Measurements from ENCODE around the gene RBM23.
"Not testable (repeated sequence)": the region's sequence is repeated elsewhere in the genome, so short reads cannot be mapped to it uniquely, and the experiment has no call there.

The RBM23 gene

DNA sequence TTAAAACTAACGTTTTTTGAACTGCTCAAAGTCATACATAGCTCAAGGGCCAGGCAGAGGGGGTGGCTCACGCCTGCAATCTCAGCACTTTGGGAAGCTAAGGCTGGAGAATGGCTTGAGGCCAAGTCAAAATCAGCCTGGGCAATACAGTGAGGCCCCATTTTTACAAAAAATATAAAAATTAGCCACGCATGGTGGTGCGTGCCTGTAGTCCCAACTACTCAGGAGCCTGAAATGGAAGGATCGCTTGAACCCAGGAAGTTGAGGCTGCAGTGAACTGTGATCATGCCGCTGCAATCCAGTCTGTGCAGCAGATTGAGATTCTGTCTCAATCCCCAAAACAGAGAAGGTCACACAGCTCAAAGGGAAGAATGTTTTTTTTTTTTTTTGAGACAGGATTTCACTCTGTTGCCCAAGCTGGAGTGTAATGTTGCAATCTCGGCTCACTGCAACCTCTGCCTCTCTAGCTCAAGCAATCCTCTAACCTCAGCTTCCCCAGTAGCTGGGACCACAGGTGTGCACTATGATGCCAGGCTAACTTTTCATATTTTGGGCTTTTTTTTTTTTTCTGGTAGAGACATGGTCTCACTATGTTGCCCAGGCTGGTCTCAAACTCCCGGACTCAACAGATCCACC lies 2.9 kb downstream of the RBM23 start:
- no peak for DNase-seq

DNA sequence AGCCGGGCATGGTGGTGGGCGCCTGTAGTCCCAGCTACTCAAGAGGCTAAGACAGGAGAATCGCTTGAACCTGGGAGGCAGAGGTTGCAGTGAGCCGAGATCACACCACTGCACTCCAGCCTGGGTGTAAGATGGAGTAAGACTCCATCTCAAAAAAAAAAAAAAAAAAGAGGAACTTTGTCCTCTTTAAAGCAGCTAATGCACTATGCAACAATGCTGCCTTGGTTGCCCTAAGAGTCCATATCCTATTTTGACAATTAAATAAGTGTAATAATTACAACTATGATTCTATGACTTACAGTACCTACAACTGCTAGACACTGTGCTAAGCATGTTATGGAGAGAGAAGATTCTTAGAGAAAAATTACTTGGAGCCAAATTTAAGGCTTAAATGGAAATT lies 4.1 kb downstream of the RBM23 start:
- DNase-seq = not testable (repeated sequence)

DNA sequence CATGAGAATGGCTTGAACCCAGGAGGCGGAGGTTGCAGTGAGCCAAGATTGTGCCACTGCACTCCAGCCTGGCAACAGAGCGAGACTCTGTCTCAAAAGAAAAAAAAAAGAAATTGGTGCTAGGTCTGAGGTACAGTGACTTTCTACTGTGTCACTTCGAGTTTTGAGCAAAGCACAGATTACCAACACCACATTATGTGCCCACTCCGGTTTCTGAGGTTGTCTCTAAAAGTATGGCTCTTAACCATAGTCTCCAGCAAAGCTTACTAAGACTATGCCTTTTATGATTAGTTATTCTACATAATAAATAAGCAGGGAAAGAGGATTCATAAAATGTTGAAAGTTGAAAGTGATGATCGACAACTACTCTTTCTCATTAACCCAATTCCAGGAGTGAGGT lies 8.0 kb downstream of the RBM23 start:
- DNase-seq = no peak

DNA sequence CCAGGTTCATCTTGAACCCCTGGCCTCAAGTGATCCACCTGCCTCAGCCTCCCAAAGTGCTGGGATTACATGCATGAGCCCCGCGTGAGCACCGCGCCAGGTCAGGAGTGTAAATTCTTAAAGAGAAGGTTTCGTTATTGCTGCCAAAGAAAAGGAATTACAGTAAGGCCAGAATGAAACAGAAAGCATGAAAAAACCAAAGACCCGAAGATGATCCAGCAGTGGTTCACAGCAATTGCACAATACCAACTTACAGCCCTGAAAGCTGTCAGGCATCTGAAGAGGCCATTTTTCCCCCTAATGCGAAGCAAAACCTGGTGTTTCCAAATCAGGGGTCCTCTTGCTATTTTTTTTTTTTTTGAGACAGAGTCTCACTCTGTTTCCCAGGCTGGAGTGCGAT lies 10.3 kb downstream of the RBM23 start:
- no peak for DNase-seq

DNA sequence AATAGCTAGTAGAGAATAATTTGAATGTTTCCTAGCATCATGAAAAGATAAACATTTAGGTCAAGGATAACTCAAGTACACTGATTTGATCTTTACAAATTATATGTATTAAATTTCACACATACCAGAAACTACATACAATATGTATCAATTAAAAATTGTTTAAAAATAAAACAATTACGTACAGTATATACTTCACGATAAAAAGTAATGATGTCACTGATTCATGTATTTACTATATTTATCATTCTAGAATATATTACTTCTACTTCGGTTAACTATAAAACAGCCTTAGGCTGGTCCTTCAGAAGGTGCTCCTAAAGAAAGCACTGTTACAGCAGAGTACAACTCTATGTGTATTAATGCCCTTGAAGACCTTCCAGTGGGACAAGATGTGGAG lies 11.5 kb downstream of the RBM23 start:
- no peak for DNase-seq

DNA sequence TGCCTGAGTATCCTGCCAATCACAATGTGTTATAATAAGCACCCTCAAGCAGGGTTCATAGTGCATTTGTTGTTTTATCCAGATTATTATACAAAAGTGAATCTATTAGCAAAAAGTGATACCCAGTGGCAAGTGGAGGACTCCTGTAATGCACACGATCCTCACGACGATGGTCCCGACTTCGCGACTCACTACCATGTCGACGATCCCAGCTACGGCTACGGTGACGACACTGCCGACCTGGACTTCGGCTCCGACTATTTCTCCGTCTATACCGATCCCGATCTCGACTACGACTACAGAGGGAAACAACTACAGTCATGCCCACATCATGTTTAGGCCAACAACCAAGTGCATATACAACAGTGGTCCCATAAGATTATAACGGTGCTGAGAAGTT lies 12.9 kb downstream of the RBM23 start:
- no peak for DNase-seq

DNA sequence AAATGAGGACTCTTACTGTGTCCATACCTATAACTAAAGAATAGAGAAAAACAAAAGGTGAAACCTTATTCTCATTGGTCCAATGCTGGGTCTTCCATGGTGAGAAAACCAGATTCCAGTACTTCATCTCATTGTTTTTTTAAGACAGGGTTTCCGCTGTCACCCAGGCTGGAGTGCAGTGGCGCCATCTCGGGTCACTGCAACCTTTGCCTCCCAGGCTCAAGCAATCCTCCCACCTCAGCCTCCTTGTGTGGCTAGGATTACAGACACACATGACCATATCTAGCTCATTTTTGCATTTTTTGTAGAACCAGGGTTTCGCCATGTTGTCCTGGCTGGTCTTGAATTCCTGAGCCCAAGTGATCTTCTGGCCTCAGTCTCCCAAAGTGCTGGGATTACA lies 13.3 kb downstream of the RBM23 start:
- DNase-seq = no peak

DNA sequence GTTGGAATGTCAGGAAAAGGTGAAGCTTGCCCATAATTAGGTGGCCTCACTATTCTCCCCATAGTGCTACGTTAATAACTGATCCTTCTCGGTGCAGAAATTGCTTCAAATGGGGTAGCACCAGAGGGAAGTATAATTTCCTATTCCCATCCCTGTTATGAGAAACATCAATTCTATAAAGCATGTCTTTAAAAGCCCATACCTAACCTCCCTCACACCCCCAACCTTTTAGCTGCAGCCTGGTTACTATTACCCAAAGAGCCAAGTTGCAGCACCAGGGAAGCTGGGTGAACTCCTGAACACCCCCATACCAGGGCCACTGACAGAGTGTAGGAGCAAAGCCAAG lies 15.2 kb downstream of the RBM23 start:
- no peak for DNase-seq

DNA sequence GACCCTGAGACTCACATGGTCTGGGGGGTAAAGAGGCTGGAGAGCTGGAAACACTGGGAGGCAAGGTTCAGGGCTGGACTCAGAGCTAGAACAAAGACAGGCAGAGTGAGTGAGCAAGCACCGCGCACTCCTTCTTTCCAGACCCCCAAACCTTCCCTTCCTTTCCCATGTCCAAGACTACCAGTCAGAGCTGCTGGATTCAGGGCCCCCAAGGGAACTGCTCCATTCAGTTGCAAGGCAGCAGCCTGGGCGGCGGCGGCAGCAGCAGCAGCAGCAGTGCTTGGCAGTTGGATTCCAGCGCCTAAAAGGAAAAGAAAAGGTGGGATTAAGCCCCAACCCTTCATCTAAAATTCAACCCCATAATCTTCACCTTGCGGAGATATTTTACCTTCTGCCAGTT lies 17.1 kb downstream of the RBM23 start:
- no peak for DNase-seq

DNA sequence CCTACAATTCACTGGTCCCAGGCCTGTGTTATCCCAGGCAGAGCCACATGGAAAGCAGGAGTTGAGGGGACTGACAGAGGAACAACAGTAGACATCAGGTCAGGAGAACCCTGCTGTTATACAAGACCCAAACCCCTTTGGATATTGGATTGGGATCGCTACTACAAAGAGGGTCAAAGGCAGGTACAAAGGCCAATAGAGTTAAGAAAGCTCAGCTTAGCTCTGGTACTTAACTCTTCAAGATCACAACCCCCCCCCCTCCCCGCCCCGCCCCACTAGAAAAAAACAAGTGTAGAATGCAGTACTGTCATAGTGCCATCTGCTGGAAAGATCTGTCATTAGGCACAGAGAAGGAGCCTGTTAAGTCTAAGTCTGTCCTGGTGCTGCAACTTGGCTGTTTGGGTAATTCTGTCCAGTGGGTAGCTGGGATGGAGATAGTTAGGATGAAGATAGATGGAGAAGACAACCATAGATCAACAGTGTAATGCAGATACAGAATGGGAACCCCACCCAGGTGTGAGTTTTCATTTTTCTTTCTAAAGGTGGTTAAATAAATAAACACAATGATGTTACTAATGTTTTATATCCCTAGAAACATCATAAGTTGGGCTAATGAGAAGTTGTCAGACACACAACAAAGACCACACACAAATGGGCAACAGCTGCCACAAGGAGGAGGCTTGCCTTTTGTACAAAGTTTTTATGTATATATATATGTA lies 18.7 kb downstream of the RBM23 start:
- DNase-seq = peak; percentile 70

DNA sequence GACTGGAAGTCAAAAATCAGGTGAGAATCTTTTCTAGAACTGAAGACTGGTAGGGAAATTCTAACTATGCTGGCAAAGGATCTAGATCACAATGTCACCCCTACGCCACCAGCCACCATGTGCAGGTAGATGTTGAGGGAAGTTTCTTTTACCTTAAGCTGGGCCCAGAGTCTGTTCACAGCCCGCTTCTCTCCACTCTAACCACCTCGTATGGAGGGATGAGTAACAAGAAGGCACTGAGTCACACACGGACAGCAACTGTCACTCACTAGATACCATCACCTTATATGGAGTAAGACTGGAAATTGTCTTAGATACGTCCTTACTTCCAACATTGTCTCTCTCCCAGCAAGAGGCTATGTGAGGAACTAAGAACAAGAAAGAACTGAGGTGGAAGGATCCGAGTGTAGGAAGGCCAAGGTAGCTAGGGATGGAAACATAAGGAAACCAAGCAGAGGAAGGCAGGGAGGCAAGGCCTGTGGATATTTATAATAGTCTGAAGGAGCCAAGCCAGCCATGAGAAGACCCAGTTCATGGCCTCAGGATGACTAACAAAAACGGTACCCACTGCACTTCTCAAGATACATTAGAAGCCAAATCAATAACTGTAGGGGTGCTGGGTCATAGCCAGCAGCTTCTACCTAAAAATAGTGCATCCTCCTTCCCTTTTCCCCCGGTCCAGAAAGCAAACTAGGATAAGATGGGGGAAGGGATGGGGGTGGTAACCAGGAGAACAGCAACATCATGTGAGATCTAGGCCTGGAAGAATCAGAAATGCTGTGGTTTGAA lies 20.5 kb downstream of the RBM23 start:
- DNase-seq = no peak

DNA sequence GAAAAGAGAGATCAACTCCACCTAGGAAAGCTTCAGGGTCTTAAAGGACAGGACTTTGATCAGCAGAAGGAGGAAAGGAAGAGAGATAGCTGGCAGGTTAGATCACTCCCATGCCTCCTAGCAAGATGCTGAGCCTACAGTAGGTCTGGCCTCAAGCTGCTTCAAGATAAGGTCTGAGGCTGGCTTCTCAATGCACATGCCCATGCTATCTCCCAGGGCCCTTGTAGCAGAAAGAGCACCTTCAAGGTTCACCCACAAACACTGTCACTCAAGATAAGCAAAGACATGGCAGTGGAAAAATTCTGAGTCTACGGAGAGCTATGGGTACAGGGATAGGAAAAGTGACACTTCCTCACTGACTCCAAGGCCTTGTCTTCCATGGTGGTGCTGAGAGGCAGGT lies 21.6 kb downstream of the RBM23 start:
- DNase-seq = no peak

DNA sequence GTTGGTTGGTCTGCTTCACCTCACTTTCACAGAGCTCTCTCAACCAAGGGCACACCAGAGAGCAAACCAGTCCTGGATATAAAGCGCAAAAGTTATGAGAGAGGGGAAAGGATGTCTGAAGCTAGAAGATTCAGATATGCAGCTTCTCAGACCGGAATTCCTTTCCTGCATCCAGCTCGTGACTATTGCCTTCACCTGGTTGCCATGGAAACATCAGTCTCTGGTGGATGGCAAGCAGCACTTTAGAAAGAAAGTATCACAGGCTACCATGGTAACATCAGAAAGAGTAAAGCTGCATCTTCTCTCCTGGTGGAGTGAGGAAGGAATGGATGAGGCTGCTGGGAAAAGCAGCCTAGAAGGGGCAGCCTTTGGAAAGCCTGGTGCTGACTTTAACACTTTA lies 22.2 kb downstream of the RBM23 start:
- no peak for DNase-seq

DNA sequence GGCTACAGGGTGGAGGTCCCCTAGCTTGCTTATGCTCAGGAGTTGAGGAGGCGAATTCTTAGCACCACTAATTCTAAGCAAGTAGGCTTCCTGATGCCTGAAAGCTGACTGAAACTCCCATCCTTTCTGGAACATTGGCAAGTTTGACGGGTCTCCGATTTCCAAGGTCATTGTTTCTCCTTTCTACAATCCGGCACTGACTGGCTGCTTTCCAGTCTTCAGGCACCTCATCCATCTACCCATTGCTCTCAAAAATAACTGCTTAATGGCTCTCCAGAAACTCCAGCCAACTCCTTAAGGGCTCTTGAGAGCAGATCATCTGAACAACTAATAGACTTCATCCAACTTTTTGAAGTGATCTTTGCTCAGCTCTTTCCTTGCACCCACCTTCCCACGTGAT lies 22.6 kb downstream of the RBM23 start:
- DNase-seq = no peak

DNA sequence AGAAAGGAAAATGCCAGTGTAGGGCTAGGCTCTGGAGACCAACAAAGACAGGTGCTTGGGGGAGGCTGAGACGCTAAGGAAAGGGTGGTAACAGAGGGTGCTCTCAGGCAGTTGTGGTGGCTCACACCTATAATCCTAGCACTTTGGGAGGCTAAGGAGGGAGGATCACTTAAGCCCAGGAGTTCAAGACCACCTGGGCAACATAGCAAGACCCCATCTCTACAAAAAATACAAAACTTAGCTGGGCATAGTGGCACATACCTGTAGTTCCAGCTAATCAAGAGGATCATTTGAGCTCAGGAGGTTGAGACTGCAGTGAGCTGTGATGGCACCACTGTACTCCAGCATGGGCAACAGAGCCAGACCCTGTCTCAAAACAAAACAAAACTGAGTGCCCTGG lies 23.5 kb downstream of the RBM23 start:
- DNase-seq = no peak

DNA sequence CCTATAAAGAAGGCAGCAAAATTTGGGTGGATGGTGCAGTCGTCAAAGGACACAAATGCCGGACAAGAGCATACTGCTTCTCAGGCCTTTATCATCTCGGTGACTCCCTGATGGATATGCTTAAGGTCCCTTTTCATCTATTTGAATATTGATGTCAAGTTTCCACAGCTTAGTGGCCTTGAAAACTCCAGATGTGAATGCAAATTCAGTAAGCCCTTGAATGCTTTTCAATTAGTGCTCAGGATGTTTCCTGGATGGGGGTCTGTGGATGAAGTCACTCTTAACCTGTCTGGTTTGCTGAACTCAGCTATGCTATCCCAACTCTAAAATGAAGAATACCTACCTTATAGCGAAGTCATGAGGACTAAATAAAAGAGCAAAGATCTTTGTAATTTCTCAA lies 25.2 kb downstream of the RBM23 start:
- no peak for DNase-seq

DNA sequence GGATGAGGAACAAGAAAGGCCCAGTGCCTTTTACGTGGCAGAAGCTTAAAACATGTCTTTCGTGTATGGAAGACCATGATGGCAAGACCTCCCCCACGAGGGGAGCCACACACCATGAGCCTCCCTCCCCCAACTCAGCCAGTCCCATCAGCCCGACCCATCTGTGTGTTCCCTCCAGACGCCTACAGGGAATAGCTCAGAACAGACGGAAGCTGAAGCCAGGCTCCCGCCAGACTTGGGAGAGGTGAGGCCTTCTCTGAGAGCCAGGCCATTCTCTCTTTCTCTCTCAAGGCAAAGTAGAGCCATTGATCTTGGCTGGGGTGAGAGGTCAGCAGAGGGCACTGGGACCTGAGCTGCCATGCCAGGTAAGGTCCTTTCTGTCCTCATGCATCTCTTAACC lies 26.5 kb downstream of the RBM23 start:
- DNase-seq = no peak

DNA sequence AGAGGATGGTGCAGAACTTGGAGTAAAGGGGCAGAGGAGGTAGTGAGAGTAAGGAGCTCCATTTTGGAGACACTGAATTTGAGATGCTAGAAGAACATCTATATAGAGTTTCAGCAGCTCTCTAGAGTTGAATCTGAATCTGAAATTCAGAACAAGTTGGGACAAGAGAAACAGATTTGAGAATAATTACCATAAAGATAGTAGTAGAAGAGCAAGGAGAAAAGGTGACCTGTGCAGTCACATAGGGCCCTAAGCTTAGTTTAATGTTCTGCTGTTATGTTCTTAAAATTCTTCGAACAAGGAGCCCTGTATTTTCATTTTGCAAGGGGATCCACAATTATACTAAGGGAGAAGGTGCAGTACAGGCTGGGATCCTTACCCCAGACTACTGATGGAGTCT lies 28.5 kb downstream of the RBM23 start:
- DNase-seq = no peak

DNA sequence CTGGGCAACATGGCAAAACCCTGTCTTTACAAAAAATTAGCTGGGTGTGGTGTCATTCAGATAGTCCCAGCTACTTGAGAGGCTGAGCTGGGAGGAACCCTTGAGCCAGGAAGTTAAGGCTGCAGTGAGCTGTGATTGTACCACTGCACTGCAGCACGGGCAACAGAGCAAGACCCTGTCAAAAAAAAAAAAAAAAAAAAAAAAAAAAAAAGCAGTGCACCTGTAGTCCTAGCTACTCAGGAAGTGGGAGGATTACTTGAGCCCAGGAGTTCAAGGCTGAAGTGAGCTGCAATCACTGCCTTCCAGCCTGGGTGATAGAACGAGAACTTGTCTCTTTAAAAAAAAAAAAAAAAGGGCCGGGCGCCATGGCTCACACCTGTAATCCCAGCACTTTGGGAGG lies 30.3 kb downstream of the RBM23 start:
- DNase-seq = no peak

DNA sequence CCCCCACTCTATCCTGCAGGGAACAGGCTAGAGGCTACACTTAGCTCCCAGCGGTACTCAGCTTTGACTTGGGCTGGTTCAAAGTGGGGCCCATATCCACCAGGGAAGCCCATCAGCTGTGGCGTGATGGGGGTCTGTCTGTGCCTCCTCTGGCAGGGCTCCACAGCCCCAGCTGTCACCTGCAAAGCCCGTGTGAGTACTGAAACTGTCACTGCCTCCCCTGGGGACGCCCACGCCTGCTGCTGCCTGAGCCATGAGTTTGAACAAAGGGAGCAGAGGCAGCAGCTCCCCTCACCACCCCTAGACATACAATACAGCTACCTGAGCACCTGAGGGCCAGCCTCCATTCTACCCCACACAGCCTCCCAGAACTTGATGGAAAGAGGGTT lies 31.0 kb downstream of the RBM23 start:
- DNase-seq = no peak

DNA sequence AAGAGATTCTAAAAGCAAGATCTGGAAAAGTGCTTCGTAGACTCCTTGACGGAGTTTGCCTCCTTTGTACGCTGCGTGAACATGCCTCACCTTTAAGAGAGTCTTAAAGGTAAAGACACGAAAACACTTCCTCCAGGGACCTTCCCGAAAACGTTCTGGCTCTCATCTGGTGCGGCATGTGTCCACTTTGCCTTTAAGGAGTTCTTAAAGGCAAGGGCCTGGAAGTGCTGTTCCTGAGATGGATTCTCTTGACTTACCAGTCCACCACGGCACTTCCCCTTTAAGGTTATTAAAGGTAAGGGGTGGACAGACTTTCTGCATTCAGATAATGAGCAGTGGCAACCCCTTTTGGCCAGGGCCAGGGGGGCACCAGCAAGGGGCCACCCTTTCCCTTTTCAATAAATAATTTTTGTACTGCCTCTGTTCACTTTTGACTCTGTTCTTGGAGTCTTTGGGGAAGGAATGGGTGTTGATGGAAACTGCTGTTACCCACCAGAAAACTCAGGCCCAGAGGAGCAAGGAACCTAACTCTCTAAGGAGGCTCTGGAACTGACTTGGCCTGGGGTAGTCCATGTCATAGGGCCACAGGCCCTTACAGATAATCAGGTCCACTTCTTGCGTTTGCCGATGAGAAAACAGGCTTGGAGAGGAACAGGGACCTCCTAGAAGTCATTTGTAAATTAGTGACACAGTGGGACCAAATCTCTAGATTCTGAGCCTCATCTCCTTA lies 31.5 kb downstream of the RBM23 start:
- DNase-seq = peak; percentile 73

DNA sequence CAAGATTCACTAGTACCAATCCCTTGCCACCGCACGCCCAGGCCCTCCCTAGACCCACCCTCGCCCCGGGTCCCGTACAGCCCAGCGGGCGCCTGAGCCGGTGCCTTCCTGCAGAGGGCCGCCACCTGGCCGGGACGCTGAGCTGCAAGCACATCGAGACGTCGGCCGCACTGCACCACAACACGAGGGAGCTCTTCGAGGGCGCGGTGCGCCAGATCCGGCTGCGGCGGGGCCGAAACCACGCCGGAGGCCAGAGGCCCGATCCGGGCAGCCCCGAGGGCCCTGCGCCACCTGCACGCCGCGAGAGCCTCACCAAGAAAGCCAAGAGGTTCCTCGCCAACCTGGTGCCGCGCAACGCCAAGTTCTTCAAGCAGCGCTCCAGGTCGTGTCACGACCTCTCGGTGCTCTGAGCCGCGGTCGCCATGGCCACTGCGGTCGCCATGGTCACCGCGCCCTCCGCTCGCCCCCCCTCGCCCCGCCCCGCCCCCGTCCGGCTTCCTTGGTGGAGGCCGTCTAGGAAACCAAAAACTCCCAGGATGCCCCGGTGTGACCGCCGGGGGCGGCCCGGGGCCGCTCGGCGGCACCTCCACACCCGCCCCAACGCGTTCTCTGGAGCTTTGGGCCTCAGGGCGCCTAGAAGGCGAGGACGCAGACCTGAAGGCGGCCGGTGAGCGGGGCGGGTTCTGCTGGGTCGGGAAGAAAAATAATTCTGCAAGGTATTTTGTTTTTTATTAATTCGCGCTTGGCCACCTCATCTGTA lies 32.3 kb downstream of the RBM23 start:
- DNase-seq = peak; percentile 83

DNA sequence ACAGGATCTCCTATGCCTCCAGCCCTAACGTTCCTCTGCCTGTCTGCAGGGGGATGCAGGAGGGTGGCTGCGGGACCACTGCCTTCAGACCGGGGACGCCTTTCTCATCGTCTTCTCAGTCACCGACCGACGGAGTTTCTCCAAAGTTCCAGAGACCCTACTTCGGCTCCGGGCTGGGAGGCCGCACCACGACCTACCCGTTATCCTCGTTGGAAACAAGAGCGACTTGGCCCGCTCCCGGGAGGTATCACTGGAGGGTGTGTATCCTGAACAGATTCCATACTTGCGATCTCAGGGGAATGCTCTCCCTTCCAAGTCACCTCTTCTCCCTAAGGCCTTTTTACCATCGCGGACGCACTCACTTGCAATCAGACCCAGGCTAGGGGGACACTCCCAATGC lies 33.0 kb downstream of the RBM23 start:
- DNase-seq = no peak
